ENCODE results near the gene PKHD1.

The PKHD1 gene

GRCh38 chr6:52042141-52042885, 45.1 kb downstream of the PKHD1 start:
- DNase-seq = no peak

GRCh38 chr6:52041134-52041533, 46.3 kb downstream of the PKHD1 start:
- DNase-seq = no peak

- no peak for DNase-seq
Measured at GRCh38 chr6:52027699-52028098, 59.7 kb downstream of the PKHD1 start.

GRCh38 chr6:52024451-52025068, 62.9 kb downstream of the PKHD1 start:
- no peak for DNase-seq

- no peak for DNase-seq
Measured at GRCh38 chr6:52022675-52023074, 64.7 kb downstream of the PKHD1 start.

- no peak for DNase-seq
Measured at GRCh38 chr6:52020945-52021570, 66.4 kb downstream of the PKHD1 start.

GRCh38 chr6:52019881-52020280, 67.5 kb downstream of the PKHD1 start:
- DNase-seq = no peak

DNA sequence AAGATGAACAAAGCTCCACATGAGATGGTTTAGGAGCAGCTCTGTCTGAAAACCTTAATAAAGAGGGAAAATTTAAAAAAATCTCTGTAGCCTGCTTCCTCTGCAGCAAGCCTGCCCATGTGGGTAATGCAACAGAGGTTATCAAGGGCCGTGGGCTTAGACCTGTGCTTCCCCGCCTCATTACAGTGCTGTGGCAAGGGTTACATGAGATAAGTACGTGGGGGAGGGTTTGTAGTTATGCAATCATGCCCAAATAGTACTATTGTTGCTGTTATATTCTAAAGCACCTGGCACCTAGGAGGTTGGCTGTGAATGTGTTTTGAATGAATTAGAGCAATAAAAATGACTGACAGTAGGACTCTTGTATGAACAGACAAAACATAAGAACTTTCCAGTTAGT, 68.3 kb downstream of the PKHD1 start:
- DNase-seq = no peak

DNA sequence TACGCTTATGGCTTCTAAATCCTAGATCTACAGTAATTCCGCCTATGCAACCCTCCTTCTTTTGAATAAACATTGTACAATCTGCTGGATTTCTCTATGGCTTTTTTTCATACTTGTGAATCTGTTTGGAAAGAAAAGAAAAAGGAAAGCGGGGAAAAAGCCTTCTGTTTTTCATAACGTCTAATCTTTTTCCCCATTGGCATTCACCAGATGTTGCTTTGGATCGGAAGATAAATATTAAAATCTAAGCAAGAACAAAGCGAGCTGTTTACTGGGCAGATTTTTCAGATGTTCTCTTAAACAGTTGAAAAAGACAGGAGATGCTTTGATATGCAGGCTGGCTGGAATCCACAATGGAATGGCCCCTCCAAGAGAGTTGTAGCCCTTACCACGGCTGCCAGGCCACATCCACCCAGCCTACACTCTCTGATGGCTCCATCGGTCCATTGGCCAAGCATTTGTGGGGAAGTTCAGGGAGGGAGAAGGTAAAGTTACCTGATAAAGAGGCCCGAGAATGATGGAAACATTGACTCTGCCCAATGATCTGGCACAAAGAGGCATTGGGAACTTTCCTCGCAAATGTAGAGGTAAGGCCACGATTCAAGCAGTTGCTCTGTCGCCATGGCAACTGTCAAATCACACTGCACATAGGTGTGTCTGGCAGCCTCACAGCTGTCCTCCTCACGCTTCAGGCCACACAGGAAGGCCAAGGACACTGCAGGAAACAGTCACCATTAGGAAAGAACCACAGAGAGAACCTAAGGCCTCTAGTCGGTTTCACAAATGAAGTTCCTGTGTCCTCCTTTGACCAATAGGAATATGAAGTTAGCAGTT, 70.3 kb downstream of the PKHD1 start:
- no peak for DNase-seq

- no peak for DNase-seq
Measured at GRCh38 chr6:52015953-52016352, 71.5 kb downstream of the PKHD1 start.

GRCh38 chr6:52014391-52014790, 73.0 kb downstream of the PKHD1 start:
- no peak for DNase-seq

DNA sequence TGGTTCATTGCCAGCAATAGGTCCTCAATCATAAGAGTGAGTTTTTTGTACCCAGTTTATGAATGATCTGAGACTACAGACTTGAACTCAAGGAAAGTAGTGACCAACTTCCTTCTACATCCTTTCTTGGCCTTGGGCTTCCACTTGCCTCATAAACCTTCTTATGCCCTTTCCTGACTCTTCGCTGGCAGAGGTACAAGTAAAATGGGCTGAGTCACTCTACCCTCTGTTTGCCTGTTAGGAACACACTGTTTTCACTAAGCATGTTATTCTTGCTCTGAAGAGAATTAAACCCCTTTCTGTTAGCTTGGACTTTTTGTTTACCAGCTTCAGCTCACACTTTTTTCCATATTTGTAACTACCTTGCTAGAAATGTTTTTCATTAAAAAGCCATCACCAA, 74.4 kb downstream of the PKHD1 start:
- DNase-seq = no peak

- DNase-seq = no peak
Measured at GRCh38 chr6:52012582-52012981, 74.8 kb downstream of the PKHD1 start.

GRCh38 chr6:52010806-52011205, 76.6 kb downstream of the PKHD1 start:
- no peak for DNase-seq

GRCh38 chr6:52010145-52010544, 77.3 kb downstream of the PKHD1 start:
- no peak for DNase-seq

DNA sequence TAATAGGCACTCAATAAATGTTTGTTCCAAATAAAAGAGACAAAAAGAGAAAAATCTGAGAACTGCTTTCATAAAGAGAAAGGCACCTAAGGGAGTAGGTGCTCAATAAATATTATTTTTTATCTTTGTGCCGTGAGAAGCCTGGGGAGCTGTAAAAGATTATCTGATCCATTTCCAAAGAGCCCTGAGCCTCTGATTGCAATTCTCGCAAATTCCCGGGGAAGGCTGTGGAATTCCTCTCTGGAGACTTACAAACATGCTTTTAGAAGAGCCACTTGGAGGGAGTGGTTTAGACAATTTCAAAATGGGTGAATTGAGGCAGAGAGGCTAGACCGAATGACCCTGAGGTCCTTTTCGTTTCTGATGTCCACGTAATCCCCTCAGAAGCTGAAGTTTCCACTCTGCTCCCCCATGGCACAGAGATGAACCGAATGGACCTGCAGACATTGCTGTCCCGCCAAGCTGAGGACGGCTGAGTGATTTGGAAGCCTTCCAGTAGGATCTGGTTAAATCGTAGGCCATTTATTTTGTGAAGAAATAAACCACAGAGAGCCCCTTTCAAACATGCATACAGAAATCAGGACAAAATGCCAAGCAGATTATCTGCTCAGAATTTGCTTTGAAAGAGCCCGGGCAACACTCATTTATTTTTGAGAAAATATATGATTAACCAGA, 77.8 kb downstream of the PKHD1 start:
- no peak for DNase-seq

- no peak for DNase-seq
Measured at GRCh38 chr6:52000064-52000463, 87.3 kb downstream of the PKHD1 start.

GRCh38 chr6:51996296-51996947, 91.0 kb downstream of the PKHD1 start:
- no peak for DNase-seq

- DNase-seq = no peak
Measured at GRCh38 chr6:51995214-51995755, 92.1 kb downstream of the PKHD1 start.

DNA sequence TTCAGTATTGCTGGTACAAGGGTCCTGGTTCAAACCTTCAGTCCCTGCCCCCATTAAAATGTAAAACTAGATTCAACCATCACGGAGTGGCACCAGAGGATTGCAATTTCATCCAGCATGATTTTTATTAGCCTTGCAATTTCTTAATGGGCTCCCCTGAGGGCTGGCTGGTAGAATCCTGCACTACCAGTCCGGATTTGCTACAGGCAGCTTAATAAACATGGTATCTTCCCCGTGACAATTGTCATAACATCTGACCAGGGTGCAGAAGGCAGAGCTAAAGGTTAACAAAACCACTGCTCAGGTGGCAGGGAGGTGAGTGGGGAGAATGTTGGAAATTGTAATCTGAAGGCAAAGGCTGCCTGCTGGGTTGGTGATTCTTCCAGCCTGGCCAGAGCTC, 94.5 kb downstream of the PKHD1 start:
- no peak for DNase-seq

- no peak for DNase-seq
Measured at GRCh38 chr6:51989789-51990188, 97.6 kb downstream of the PKHD1 start.

DNA sequence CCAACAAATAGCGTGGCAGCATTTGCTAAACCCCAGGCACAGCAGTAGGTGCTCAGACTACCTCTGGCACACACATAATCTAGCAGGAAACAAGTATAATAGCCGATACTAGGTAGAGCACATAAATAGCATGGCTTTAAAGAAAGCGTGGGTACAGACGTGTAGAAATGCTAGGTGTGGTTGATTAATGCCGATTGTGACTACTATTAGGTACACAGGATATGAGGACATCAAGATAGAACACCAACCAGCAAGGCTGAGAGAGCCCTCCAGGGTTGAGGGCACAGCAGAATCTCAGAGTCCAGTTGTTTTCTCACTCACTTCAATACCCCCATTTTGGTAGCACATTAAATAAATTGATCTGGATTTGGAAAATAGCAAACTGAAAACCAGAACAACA, 100.5 kb downstream of the PKHD1 start:
- DNase-seq = no peak

Data from SIG-M5 (cell line).